ENCODE results near the gene PAK2. TPM values are rescaled to one million over a fixed set of nuclear protein-coding genes. Genes with fewer than 3 reads are reported as not detected.
"Not testable (repeated sequence)": the region's sequence is repeated elsewhere in the genome, so short reads cannot be mapped to it uniquely, and the experiment has no call there.

PAK2 gene
- polyA plus RNA-seq, 4 donors = 22.9 to 41.9 (median 24.5) TPM

GRCh38 chr3:196874511-196875094 is 134.9 kb downstream of the PAK2 start:
- 95 to 97% (median 95%) methylated on average over 7 of the region's 7 CpGs for WGBS, 3 donors
- H3K4me1 ChIP-seq (ENCODE audit: control insufficient read depth in 3 of 3, insufficient read depth in 2 of 3, low read depth in 1 of 3, low read length in 2 of 3); H3K27me3 ChIP-seq (ENCODE audit: control insufficient read depth in 3 of 3, insufficient read depth in 3 of 3, low read length in 3 of 3); DNase-seq; H3K27ac ChIP-seq (ENCODE audit: low read depth in 1 of 3, low read length in 2 of 3); H3K9me3 ChIP-seq (ENCODE audit: control insufficient read depth in 2 of 2, insufficient read depth in 1 of 2, low read depth in 1 of 2, low read length in 1 of 2); FAIRE-seq; H3K36me3 ChIP-seq (ENCODE audit: control insufficient read depth in 3 of 3, insufficient read depth in 2 of 3, low read depth in 1 of 3, low read length in 3 of 3); H3K4me3 ChIP-seq (ENCODE audit: low read depth in 1 of 3, low read length in 3 of 3): not testable (repeated sequence)

DNA sequence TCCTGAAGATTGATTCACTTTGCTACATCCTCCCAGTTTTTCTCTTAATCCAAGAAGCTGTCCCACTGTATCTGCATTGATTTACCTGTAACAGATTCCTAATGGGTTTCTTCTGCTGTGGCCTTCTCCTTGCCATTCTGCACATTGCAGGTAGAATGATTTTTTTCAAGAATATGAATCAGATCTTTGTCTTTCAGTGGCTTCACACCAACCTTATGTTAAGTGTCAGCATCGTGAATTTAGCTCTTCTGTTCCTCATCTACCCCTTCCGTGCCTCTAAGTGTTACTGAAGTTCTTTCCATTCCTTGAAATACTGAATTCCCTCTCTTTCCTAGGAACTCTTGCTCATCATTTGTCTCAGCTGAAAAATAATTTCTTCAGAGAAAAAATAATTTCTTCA is 135.6 kb downstream of the PAK2 start:
- 77 to 86% (median 85%) methylated on average over 2 of the region's 2 CpGs for WGBS, 3 donors
- Histone ChIP-seq H3K9me3 (ENCODE audit: control insufficient read depth in 2 of 2, insufficient read depth in 1 of 2, low read depth in 1 of 2, low read length in 1 of 2) (no peaks in the 10 kb centered on the region), H3K27me3 (ENCODE audit: control insufficient read depth in 3 of 3, insufficient read depth in 3 of 3, low read length in 3 of 3) (no peaks in the 10 kb centered on the region), H3K27ac (ENCODE audit: low read depth in 1 of 3, low read length in 2 of 3) (no peak overlapping the region), H3K36me3 (ENCODE audit: control insufficient read depth in 3 of 3, insufficient read depth in 2 of 3, low read depth in 1 of 3, low read length in 3 of 3) (peaks cover 0 to 9% (median 0%) of the 10 kb centered on the region in 3 donors), H3K4me3 (ENCODE audit: low read depth in 1 of 3, low read length in 3 of 3) (no peak overlapping the region), H3K4me1 (ENCODE audit: control insufficient read depth in 3 of 3, insufficient read depth in 2 of 3, low read depth in 1 of 3, low read length in 2 of 3) (no peaks in the 10 kb centered on the region)
- FAIRE-seq (no peak), DNase-seq (no peak)

Other genes starting within 250 kb of the PAK2 start
- gene RNF168, start 236.1 kb upstream of the PAK2 start, polyA plus RNA-seq = 10 to 100 TPM in 1 of 4 donors, 1 to 10 TPM in 3; 2.4 to 11.9 (median 6.0) TPM
- not detected for gene SMCO1, start 224.5 kb upstream of the PAK2 start, polyA plus RNA-seq
- 1 to 10 TPM; 5.4 to 9.8 (median 8.1) TPM for gene WDR53, start 171.3 kb upstream of the PAK2 start, polyA plus RNA-seq
- gene FBXO45, start 171.2 kb upstream of the PAK2 start, polyA plus RNA-seq = 10 to 100 TPM in 1 of 4 donors, 1 to 10 TPM in 3; 3.2 to 11.1 (median 6.6) TPM
- 1 to 10 TPM in 2 of 4 donors, under 1 TPM in 1, not detected in 1; 0.54 to 4.1 (median 1.5) TPM for gene NRROS, start 100.2 kb upstream of the PAK2 start, polyA plus RNA-seq
- 1 to 10 TPM in 1 of 4 donors, under 1 TPM in 2, not detected in 1; 0.22 to 1.6 (median 0.75) TPM for gene CEP19, start 27.6 kb upstream of the PAK2 start, polyA plus RNA-seq
- 10 to 100 TPM; 11.9 to 26.6 (median 13.2) TPM for gene PIGX, start 27.5 kb upstream of the PAK2 start, polyA plus RNA-seq
- gene SENP5, start 128.1 kb downstream of the PAK2 start, polyA plus RNA-seq = 10 to 100 TPM in 1 of 4 donors, 1 to 10 TPM in 3; 4.9 to 20.3 (median 5.4) TPM
- gene NCBP2, start 202.7 kb downstream of the PAK2 start, polyA plus RNA-seq = 100 to 1,000 TPM in 1 of 4 donors, 10 to 100 TPM in 3; 28.6 to 111 (median 38.1) TPM
- gene PIGZ, start 229.0 kb downstream of the PAK2 start, polyA plus RNA-seq = 10 to 100 TPM in 1 of 4 donors, 1 to 10 TPM in 3; 1.1 to 78.4 (median 2.9) TPM